SK-N-MC (cell line): ENCODE measurements around the gene SNX20.

Source experiments
- EZH2 ChIP-seq: fragments of 200-600 bp; sonication (generic); IDR thresholded peaks from one replicate; pipeline ENCODE4 v1.6.1; 2017; ENCODE audit warnings: antibody characterized with exemption
- POLR2AphosphoS5 ChIP-seq: IDR thresholded peaks from 2 replicates; pipeline ENCODE4 v1.6.1; 2012; ENCODE audit warnings: mild to moderate bottlenecking, low read depth, low read length, borderline replicate concordance

DNA sequence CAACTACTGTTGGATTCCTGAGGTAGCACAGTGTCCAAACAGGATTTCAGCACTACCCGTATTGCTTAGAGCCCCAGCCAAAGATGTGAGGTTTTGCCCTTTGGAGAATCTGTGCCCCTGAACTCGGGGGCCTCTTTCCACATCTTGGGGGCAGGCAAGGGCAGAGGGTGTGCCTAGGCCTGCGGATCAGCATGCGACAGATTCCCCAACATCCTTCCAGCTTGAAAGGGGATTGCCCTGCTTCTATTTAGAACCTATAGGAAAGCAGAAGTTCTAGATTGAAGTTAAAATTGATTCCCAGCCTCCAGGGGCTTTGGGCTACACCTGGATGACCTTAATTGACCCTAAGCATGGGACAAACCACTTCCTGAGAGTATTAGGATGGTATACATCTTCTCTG lies 31.8 kb upstream of the SNX20 start:
- TF ChIP-seq EZH2 (no peak), POLR2AphosphoS5 (no peak)
